GM19023 (cell line): ENCODE results near the gene MAIP1.

Experiments
- ATAC-seq: cut with Tn5 transposase; IDR thresholded peaks from one replicate; pipeline ENCODE4 v1.9.1; 2021; ENCODE audit warnings: mild to moderate bottlenecking, moderate library complexity; ENCODE audit not compliant: unreplicated experiment

MAIP1 gene

DNA sequence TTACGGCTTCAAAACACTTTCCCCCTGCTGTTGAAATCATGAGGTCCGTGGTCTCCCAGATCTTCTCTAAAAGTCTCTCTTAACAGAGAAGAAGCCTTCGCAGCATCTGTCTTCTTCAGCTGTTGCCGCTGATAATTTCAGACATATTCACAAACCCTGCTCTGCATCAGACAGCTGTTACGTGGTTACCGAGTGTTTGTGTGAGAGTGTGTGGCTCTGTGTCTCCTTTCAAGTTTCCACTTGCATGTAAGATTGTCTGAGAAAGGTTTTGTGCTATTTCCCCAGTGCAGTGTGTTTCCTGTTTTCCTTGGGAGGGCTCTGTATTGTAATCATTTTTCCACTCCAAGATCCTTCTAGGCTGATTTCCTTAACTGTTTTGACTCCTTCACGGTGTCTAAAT, 32.8 kb downstream of the MAIP1 start:
- no peak for ATAC-seq

DNA sequence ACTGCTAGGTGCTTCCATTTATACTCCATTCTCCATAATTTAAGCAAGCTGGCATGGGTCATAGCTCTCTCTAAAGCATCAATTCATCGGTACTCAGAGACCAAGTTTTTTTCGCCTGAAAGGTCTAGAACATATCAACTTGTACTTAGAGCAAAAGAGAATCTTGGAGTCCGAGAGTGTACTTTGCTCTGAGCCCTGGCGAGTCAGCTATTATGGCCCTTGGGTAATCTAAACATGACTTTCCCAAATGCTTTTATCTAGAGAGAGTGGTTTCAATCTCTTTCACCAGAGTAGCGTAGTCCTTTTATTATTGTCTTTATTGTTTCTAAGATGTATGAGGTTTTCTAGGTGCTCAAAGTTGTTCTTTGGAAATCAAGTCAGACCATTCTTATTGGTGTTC, 34.4 kb downstream of the MAIP1 start:
- no peak for ATAC-seq

DNA sequence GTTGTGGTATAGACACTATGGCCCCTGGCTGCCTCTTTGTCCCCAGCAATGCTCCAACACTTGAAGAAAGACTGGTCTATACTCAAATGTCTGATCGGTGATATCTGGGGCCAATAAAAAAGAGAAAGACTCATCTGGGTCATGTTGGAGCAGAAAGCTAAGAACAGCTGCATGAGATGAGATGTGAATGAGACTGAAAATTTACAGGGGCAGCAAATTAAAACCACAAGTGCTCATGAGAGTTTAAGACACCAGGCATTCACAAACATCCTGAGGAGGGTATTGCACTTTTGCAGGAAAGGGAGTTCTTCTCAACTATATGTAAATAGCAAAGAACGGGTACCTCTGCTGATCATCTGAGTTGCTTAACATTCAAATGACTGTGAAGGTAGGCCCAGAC, 36.3 kb downstream of the MAIP1 start:
- ATAC-seq, result no peak

DNA sequence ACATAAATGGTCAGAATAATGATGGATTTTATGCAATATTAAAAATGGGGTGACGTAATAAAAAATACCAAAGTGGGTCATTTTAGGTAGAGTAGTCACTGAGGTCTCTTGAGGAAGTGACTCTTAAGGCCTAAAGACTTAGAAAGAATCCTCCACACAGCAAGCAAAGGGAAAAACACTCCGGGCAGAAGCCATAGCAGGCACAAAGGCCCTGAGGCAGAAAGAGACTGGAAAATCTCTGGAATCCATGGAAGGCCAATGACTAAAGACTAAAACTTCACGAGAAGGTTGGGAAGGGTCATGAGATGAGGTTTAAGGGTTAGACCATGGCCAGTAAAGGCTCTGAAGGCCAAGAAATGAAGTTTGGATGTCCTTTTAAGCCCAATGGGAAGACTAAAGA, 36.9 kb downstream of the MAIP1 start:
- no peak for ATAC-seq

DNA sequence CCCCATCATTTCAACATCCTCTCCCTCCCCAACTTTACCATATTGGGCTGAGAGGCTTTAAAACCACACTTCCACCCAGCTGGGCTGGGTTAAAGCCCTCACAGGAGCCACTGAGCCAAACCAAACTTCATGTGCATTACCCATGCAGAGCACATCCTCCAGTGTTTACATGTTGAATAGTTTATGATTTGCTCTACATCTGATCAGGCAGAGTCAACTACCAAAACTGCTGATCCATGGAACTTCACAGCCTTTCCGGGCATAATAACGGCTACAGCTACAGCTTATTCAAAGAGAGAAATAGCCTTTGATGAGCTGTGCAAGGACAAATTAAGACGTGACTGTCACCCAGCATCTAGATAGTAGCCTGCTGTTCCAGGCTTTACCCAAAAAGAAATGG, 39.0 kb downstream of the MAIP1 start:
- ATAC-seq, result no peak

DNA sequence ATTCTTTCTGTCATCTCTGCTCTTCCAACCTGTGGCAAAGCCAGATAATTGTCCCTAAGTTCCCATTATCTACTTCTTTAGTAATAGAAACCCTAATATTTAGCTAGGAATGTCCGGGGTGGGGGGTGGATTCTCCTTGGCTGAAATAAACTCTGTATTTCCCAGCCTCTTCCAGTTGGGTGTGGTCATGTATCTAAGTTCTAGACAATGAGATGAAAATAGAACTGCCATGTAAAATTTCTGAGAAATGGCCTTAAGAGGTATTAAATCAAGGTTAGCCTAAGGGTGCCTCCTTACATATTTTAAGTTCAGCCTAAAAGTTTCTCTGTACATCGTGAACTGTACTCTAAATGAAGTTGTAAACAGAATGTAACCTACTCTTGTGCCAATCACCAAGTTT, 39.5 kb downstream of the MAIP1 start:
- no peak for ATAC-seq

DNA sequence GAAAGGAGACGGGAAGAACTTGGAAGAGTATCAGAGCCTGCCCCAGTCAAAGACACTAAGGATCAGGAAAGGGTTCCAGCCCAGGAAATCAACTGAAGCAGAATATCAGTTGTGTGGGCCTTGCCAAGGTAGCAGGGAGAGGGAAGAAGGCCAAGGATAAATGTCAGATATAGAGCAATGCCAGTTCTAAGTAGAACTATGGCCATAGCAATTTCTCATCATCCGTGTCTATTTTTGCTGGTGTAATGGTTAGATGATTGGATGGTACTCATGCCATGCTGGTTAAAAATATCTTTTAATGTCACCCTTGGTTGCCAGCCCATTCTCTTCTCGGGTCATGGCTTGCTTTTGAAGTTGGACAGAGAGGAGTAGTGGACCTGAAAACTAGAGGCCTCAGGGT, 41.9 kb downstream of the MAIP1 start:
- no peak for ATAC-seq

DNA sequence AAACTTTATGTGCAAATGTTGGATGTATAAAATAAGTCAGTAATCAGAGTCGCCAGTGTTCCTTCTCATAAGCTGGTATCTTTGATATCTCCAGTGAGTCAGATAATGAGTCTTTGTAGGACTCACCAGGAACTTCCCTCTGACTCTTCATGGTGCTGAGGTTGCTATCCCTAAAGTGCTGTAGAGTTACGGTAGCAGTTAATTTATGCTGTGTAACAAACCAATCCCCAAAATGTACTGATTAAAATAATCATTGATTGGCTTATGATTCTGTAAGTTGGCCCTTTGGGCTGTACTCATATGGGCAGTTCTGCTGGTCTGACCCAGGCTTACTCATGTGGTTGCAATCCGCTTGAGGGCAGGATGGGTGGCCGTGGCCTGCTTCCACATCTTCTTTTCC, 43.8 kb downstream of the MAIP1 start:
- ATAC-seq, result no peak

DNA sequence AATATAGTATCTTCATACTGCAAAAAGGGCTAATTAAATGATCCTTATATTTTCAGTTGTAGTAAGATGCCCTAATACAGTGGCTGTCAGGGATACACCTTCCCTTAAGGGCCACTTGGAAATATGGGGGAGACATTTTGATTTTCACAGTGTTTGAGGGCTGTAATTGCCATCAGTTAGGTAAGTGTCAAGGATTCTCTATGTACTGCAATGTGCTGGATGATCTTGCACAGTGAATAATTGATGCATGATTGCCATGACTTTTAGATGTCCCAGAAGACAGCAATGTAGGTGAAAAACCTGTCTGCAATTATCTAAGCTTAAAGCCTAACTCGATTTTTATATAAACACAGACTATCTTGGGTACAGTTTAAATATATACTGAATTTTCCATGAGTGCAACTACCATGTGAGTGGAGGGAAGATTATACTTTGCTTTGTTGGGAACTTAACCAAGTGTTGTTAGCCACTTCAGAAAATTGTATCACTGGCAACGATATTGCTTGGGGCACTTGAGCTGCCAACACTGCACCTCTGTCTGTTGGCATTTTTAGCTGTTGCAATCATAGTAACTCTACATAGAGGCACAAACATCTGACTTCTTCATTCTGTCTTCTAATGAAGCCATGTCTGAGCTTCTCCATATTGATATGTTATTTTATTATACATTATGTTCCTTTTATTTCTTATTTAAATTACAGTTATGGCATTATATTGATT, 45.2 kb downstream of the MAIP1 start:
- ATAC-seq, result no peak

DNA sequence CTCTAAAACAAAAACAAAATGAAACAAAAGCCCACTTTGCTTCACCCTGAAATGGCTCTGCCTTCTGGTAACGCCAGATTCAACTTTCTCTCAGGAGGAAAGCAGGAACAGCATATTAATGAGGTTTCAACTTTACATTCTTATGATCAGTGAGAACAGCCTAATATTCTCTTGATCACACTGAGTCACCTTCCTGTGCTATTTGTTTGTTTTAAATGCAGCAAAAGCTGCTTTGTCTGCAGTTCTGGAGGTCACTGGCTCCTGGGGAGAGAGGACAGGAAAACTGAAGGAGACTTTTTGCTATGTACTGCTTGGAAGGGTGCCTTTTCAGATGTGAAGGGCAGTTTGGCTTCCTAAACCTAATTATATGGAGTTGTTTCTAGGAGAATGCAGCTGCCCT, 48.1 kb downstream of the MAIP1 start:
- ATAC-seq, result no peak

DNA sequence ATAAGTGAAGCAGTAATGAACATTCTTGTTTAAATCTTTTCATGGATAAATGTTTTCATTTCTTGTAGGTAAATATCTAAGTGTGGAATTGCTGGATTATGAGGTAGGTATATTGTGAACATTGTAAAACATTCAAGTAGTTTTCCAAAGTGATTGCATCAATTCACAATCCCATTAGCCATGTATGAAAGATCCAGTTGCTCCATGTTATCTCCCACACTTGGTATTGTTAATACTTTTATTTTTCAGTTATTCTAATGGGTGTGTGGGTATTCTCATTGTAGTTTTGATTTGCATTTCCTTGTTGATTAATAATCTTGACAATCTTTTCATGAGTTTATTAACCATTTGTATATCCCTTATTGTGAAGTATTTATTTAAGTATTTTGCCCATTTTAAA, 50.3 kb downstream of the MAIP1 start:
- no peak for ATAC-seq

DNA sequence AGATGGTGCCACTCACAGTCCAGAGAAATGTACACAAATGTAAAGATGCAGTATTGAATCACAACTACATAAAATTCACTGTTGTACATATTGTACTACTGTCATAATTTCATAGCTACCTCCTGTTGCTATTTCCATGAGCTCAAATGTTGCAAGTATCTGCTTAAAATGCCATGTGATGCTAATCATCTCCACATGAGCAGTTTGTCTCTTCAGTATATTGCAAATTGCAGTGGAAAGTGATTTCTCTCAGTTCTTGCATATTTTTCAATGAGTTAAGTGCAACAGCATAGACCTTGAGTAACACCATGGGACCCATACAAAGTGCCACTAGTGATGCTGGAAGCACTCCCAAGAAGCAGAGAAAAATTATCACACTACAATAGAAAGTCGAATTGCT, 51.9 kb downstream of the MAIP1 start:
- no peak for ATAC-seq

DNA sequence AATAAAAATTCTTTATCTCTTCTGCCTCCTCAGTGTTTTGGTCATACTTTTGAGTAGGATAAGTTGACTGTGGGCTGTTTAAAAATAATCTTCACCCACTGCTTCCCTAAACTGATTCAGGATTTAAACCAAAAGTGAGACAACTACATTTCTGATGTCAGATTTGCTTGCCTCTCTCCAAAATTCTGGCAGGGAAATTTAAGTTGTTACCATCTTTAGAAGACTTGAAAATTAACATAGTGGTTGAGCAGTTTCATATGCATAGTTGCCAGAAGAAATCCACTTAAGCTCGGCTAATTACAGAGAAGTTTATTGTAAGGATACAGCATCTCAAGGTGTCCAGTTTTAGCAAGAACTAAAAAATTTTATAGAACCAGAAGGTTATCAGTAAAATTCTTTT, 57.0 kb downstream of the MAIP1 start:
- no peak for ATAC-seq
